ENCODE measurements around the gene GABRG3. TPM values are rescaled to one million over a fixed set of nuclear protein-coding genes. Genes with fewer than 3 reads are reported as not detected.

The GABRG3 gene
- total and polyA plus RNA-seq, 9 of the 15 experiments (the other 6 are each of a cell fraction or from before 2014, with no cell fraction given) = 4.0 to 15.1 (median 11.2) TPM

DNA sequence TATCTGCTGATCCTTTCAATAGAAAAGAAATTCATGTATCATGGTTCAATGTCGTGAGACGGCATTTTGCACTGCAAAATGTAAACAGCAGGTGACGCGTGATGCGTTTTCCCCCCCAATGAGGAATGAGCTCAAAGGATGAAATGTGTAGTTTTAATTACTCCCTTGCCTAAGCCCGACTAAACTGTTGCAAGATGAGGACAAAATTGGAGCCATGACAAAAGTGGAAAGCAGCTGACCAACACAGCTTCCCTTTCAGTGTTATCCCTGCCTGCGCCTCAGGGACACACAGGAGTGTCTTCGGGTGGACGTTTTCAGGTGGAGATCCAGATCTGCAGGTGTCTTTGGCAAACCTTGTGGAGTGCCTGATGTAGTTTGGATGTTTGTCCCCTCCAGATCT, 92.0 kb downstream of the GABRG3 start:
- FAIRE-seq (no peak), DNase-seq (ENCODE audit: extremely low read depth in 1 of 4, low spot score in 3 of 4) (no peak), ATAC-seq (no peak)
- in situ Hi-C loops (cut with MboI) (no loop called here), intact Hi-C loops (cut with micrococcal nuclease) (loop anchor here (10.0 kb wide), 1 partner anchor 62 kb away; no protein-coding TSS in a partner anchor)
- BruUV-seq (replicated peaks) = no TSS peak
- Histone ChIP-seq H3K79me2 (ENCODE audit: control insufficient read depth, insufficient read depth, low read length) (no peaks in the 10 kb centered on the region), H3K27me3 (ENCODE audit: control insufficient read depth in 2 of 2, insufficient read depth in 2 of 2, low read length in 2 of 2) (peaks cover 10 to 42% of the 10 kb centered on the region in 2 experiments; a peak in 4 of 5 replicates), H2AFZ (ENCODE audit: low read depth, low read length) (no peak overlapping the region), H4K20me1 (replicated peaks; ENCODE audit: control insufficient read depth, insufficient read depth, low read length) (0 out of 2 replicates have a peak, but pooled peaks cover 2% of the 10 kb centered on the region), H3K36me3 (ENCODE audit: control insufficient read depth, insufficient read depth, low read length) (no peaks in the 10 kb centered on the region), H3K4me1 (replicated peaks in 1 of 2; ENCODE audit: control insufficient read depth in 2 of 2, insufficient read depth in 2 of 2, low read length in 2 of 2) (no peaks in the 10 kb centered on the region), H3K27ac (ENCODE audit: extremely low read depth, low read depth, low read length) (no peak overlapping the region), H3K4me2 (ENCODE audit: insufficient read depth, low read length) (no peak overlapping the region), H3K9ac (ENCODE audit: insufficient read depth in 1 of 2, low read depth in 2 of 2, low read length in 2 of 2) (no peak overlapping the region), H3K9me3 (replicated peaks; ENCODE audit: control insufficient read depth, insufficient read depth, low read depth, low read length) (no peaks in the 10 kb centered on the region), H3K4me3 (no peak overlapping the region), H3K9me1 (ENCODE audit: control insufficient read depth, insufficient read depth, low read length) (no peaks in the 10 kb centered on the region)
- POLR2A ChIA-PET = interaction anchor here (0.7 to 1.5 kb wide), 2 partner anchors 59 to 116 kb away, joined by 3 read pairs; no protein-coding TSS in a partner anchor
- WGBS (ENCODE audit: insufficient coverage, low coverage, missing lambda C conversion rate) = 27% methylated on average over 9 of the region's 9 CpGs
- CTCF ChIA-PET (ENCODE audit: low intra/inter-chr PET ratio) = no interaction called here
- TF ChIP-seq, protein P1, sequence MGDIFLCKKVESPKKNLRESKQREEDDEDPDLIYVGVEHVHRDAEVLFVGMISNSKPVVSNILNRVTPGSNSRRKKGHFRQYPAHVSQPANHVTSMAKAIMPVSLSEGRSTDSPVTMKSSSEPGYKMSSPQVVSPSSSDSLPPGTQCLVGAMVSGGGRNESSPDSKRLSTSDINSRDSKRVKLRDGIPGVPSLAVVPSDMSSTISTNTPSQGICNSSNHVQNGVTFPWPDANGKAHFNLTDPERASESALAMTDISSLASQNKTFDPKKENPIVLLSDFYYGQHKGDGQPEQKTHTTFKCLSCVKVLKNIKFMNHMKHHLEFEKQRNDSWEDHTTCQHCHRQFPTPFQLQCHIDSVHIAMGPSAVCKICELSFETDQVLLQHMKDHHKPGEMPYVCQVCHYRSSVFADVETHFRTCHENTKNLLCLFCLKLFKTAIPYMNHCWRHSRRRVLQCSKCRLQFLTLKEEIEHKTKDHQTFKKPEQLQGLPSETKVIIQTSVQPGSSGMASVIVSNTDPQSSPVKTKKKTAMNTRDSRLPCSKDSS (IDR thresholded peaks at IDR 0.05; ENCODE audit: low read depth, partially characterized antibody) = no peak
- TF ChIP-seq TGIF2 (CRISPR knock-in tag; IDR thresholded peaks at IDR 0.05) (no peak), SPI1 (IDR thresholded peaks at IDR 0.05; ENCODE audit: borderline replicate concordance, low read depth, low read length) (no peak), ZNF644 (tag; IDR thresholded peaks at IDR 0.05; ENCODE audit: low read depth) (no peak), SIN3A (IDR thresholded peaks at IDR 0.05; ENCODE audit: borderline replicate concordance in 2 of 2, control insufficient read depth in 1 of 2, low read depth in 2 of 2, low read length in 2 of 2) (no peak), CHD1 (IDR thresholded peaks at IDR 0.05; ENCODE audit: low read length) (no peak)
- TF ChIP-seq, protein P2, sequence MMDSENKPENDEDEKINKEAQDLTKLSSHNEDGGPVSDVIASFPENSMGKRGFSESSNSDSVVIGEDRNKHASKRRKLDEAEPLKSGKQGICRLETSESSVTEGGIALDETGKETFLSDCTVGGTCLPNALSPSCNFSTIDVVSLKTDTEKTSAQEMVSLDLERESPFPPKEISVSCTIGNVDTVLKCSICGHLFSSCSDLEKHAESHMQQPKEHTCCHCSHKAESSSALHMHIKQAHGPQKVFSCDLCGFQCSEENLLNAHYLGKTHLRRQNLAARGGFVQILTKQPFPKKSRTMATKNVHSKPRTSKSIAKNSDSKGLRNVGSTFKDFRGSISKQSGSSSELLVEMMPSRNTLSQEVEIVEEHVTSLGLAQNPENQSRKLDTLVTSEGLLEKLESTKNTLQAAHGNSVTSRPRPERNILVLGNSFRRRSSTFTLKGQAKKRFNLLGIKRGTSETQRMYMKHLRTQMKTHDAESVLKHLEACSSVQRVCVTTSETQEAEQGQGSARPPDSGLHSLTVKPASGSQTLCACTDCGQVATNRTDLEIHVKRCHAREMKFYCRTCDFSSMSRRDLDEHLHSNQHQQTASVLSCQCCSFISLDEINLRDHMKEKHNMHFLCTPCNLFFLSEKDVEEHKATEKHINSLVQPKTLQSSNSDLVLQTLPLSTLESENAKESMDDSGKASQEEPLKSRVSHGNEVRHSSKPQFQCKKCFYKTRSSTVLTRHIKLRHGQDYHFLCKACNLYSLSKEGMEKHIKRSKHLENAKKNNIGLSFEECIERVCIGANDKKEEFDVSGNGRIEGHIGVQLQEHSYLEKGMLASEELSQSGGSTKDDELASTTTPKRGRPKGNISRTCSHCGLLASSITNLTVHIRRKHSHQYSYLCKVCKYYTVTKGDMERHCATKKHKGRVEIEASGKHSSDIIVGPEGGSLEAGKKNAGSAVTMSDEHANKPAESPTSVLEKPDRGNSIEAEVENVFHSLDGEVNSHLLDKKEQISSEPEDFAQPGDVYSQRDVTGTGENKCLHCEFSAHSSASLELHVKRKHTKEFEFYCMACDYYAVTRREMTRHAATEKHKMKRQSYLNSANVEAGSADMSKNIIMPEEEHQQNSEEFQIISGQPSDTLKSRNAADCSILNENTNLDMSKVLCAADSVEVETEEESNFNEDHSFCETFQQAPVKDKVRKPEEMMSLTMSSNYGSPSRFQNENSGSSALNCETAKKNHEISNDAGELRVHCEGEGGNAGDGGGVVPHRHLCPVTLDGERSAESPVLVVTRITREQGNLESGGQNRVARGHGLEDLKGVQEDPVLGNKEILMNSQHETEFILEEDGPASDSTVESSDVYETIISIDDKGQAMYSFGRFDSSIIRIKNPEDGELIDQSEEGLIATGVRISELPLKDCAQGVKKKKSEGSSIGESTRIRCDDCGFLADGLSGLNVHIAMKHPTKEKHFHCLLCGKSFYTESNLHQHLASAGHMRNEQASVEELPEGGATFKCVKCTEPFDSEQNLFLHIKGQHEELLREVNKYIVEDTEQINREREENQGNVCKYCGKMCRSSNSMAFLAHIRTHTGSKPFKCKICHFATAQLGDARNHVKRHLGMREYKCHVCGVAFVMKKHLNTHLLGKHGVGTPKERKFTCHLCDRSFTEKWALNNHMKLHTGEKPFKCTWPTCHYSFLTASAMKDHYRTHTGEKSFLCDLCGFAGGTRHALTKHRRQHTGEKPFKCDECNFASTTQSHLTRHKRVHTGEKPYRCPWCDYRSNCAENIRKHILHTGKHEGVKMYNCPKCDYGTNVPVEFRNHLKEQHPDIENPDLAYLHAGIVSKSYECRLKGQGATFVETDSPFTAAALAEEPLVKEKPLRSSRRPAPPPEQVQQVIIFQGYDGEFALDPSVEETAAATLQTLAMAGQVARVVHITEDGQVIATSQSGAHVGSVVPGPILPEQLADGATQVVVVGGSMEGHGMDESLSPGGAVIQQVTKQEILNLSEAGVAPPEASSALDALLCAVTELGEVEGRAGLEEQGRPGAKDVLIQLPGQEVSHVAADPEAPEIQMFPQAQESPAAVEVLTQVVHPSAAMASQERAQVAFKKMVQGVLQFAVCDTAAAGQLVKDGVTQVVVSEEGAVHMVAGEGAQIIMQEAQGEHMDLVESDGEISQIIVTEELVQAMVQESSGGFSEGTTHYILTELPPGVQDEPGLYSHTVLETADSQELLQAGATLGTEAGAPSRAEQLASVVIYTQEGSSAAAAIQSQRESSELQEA (IDR thresholded peaks at IDR 0.05; ENCODE audit: low read depth) = no peak
- TF ChIP-seq, protein P3, sequence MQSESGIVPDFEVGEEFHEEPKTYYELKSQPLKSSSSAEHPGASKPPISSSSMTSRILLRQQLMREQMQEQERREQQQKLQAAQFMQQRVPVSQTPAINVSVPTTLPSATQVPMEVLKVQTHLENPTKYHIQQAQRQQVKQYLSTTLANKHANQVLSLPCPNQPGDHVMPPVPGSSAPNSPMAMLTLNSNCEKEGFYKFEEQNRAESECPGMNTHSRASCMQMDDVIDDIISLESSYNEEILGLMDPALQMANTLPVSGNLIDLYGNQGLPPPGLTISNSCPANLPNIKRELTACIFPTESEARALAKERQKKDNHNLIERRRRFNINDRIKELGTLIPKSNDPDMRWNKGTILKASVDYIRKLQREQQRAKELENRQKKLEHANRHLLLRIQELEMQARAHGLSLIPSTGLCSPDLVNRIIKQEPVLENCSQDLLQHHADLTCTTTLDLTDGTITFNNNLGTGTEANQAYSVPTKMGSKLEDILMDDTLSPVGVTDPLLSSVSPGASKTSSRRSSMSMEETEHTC (IDR thresholded peaks at IDR 0.05) = no peak
- TF ChIP-seq, protein P4, sequence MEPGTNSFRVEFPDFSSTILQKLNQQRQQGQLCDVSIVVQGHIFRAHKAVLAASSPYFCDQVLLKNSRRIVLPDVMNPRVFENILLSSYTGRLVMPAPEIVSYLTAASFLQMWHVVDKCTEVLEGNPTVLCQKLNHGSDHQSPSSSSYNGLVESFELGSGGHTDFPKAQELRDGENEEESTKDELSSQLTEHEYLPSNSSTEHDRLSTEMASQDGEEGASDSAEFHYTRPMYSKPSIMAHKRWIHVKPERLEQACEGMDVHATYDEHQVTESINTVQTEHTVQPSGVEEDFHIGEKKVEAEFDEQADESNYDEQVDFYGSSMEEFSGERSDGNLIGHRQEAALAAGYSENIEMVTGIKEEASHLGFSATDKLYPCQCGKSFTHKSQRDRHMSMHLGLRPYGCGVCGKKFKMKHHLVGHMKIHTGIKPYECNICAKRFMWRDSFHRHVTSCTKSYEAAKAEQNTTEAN (CRISPR knock-in tag; IDR thresholded peaks at IDR 0.05) = no peak

Measured in K562 (cell line).